Esophagus squamous epithelium (tissue), 5 donors: ENCODE measurements around the gene ABCA1. TPM values are rescaled to one million over a fixed set of nuclear protein-coding genes. Genes with fewer than 3 reads are reported as not detected.

ENCODE experiments used
- DNase-seq: peaks from one replicate; lab custom pipeline; 2025; lab: John Stamatoyannopoulos, UW
- H3K27ac ChIP-seq, 4 donors: fragments of 200-600 bp; sonication (generic); one replicate each; pipeline ENCODE4 v1.5.1; 2016 to 2019; ENCODE audit warnings: mild to moderate bottlenecking in 1 of 4
- H3K27me3 ChIP-seq, 4 donors: fragments of 200-600 bp; sonication (generic); 1 replicate in 3 of 4; 2 replicates in 1 of 4; pipeline versions ENCODE4 v1.5.1 to v1.6.0; 2017 to 2021; ENCODE audit warnings: antibody characterized with exemption in 1 of 4
- H3K36me3 ChIP-seq, 3 donors: fragments of 200-600 bp; sonication (generic); one replicate each; pipeline ENCODE4 v1.5.1; 2016 to 2019
- H3K4me1 ChIP-seq, 3 donors: fragments of 200-600 bp; sonication (generic); one replicate each; pipeline ENCODE4 v1.5.1; 2017 to 2019
- H3K4me3 ChIP-seq, 4 donors: fragments of 200-600 bp; sonication (generic); 1 replicate in 3 of 4; 2 replicates in 1 of 4; pipeline ENCODE4 v1.5.1; 2016 to 2019; ENCODE audit warnings: mild to moderate bottlenecking in 2 of 4, moderate library complexity in 1 of 4
- H3K9me3 ChIP-seq, 3 donors: fragments of 200-600 bp; sonication (generic); one replicate each; pipeline ENCODE4 v1.5.1; 2016 to 2019
- POLR2A ChIP-seq, 4 donors: fragments of 450-650 bp; IDR thresholded peaks; one replicate each; pipeline ENCODE4 v1.6.1; 2017; ENCODE audit warnings: antibody characterized with exemption in 4 of 4, mild to moderate bottlenecking in 4 of 4, moderate library complexity in 3 of 4
- WGBS, 2 donors: methylation state at CpG; one replicate each; pipeline ENCODE4 v1.1.5; 2018; 5-methylcytosine and 5-hydroxymethylcytosine counted together
- intact Hi-C: fragments of 100-400 bp; cut with DNase I; formaldehyde crosslinking; loops from one replicate; pipeline ENCODE4 v1.15.0; 2022
- total RNA-seq, 4 donors: library from RNA; depleted of rRNA; stranded (reverse); fragments of >200 nt; gene quantifications; one replicate each; pipeline ENCODE4 v1.1.0, GENCODE V29; 2016
- TF ChIP-seq, protein P1 (sequence below), 6 experiments: fragments of 450-650 bp in 4 of 6; fragments of 200-600 bp in 2 of 6; sonication (generic) in 2 of 6; IDR thresholded peaks; one replicate each; pipeline ENCODE4 v1.5.1; 2016 to 2019; ENCODE audit warnings: antibody characterized with exemption in 6 of 6, mild to moderate bottlenecking in 4 of 6, moderate library complexity in 4 of 6
- donor health status: DM: yes; HTN: yes; CAD: no.

Gene ABCA1
- total RNA-seq, 4 donors from 2014 or later = 7.7 to 37.6 (median 23.3) TPM

DNA sequence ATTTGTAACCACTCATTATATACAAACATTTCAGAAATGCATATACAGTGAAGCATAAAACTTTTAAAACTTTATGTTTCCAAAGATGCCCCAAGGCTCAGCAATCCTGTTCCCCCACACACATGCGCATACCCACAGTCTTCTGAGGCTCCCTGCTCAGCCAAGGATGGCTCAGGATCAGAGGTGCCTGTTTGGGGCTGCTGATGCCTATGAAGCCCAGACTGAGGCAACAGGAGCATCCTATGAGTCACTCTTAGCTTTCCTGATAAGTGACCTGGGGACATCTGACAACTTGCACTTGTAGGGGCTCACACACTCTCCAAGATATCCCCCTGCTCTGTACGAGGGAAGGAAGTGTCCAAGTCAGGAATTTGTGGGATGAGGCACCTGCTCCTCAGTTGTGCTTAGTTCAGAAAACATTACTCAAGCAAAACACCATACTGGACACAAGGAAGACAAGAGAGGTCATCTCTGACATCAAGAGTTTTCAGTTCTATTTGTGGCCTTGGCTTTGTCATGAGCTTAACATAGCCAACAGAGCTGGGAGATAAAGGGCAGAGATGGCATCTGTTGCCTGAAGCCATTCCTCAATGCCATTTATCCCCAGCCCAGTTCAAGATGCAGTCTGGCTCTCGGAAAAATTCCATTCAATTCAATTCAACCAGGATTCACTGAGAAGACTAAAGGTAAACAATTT, 101.7 kb downstream of the ABCA1 start:
- no peaks in the 10 kb centered on the region for H3K27me3 ChIP-seq
- DNase-seq = no peak
- H3K4me1 ChIP-seq = peaks cover 0 to 10% (median 0%) of the 10 kb centered on the region in 3 donors
- H3K4me3 ChIP-seq = no peak overlapping the region
- WGBS, 2 donors = 74 to 100% methylated on average over 3 of the region's 3 CpGs
- no peaks in the 10 kb centered on the region for H3K9me3 ChIP-seq
- intact Hi-C loops = no loop called here
- TF ChIP-seq, protein P1, sequence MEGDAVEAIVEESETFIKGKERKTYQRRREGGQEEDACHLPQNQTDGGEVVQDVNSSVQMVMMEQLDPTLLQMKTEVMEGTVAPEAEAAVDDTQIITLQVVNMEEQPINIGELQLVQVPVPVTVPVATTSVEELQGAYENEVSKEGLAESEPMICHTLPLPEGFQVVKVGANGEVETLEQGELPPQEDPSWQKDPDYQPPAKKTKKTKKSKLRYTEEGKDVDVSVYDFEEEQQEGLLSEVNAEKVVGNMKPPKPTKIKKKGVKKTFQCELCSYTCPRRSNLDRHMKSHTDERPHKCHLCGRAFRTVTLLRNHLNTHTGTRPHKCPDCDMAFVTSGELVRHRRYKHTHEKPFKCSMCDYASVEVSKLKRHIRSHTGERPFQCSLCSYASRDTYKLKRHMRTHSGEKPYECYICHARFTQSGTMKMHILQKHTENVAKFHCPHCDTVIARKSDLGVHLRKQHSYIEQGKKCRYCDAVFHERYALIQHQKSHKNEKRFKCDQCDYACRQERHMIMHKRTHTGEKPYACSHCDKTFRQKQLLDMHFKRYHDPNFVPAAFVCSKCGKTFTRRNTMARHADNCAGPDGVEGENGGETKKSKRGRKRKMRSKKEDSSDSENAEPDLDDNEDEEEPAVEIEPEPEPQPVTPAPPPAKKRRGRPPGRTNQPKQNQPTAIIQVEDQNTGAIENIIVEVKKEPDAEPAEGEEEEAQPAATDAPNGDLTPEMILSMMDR (IDR thresholded peaks at IDR 0.05) = no peak
- TF ChIP-seq POLR2A (IDR thresholded peaks at IDR 0.05) = no peak
- no peak overlapping the region for H3K27ac ChIP-seq
- peaks cover 23 to 100% (median 67%) of the 10 kb centered on the region in 3 donors for H3K36me3 ChIP-seq

GRCh38 chr9:104820336-104820735, 107.6 kb downstream of the ABCA1 start:
- peaks cover 29 to 100% (median 73%) of the 10 kb centered on the region in 3 donors for H3K36me3 ChIP-seq
- WGBS, 2 donors = 94 to 100% methylated on average over 3 to 4 of the region's 4 CpGs

GRCh38 chr9:104819033-104819432, 108.9 kb downstream of the ABCA1 start:
- 60 to 68% methylated on average over 3 of the region's 3 CpGs for WGBS, 2 donors
- H3K36me3 ChIP-seq = peaks cover 29 to 100% (median 74%) of the 10 kb centered on the region in 3 donors
- DNase-seq = no peak
- intact Hi-C loops = no loop called here
- H3K9me3 ChIP-seq = no peaks in the 10 kb centered on the region
- no peaks in the 10 kb centered on the region for H3K4me1 ChIP-seq
- TF ChIP-seq, protein P1 (IDR thresholded peaks at IDR 0.05) = no peak
- no peak for TF ChIP-seq POLR2A (IDR thresholded peaks at IDR 0.05)
- H3K4me3 ChIP-seq = no peak overlapping the region
- no peak overlapping the region for H3K27ac ChIP-seq
- no peaks in the 10 kb centered on the region for H3K27me3 ChIP-seq

More at GRCh38 chr9:104820336-104820735, 107.6 kb downstream of the ABCA1 start:
- intact Hi-C loops = no loop called here
- TF ChIP-seq POLR2A (IDR thresholded peaks at IDR 0.05) = no peak
- TF ChIP-seq, protein P1 (IDR thresholded peaks at IDR 0.05) = no peak
- Histone ChIP-seq H3K9me3 (no peaks in the 10 kb centered on the region), H3K4me3 (no peak overlapping the region), H3K4me1 (no peaks in the 10 kb centered on the region), H3K27ac (no peak overlapping the region), H3K27me3 (no peaks in the 10 kb centered on the region)
- no peak for DNase-seq

- DNase-seq = no peak
- H3K27me3 ChIP-seq = no peaks in the 10 kb centered on the region
- H3K36me3 ChIP-seq = peaks cover 29 to 100% (median 71%) of the 10 kb centered on the region in 3 donors
- H3K27ac ChIP-seq = peak overlapping the region in 1 of 4 donors; percentile 12
- WGBS, 2 donors = 80 to 90% methylated on average over 2 to 7 of the region's 7 CpGs
- H3K4me3 ChIP-seq = no peak overlapping the region
- intact Hi-C loops = no loop called here
- peaks cover 0 to under 1% (median 0%) of the 10 kb centered on the region in 3 donors for H3K4me1 ChIP-seq
- no peak for TF ChIP-seq POLR2A (IDR thresholded peaks at IDR 0.05)
- TF ChIP-seq, protein P1 (IDR thresholded peaks at IDR 0.05) = no peak
- no peaks in the 10 kb centered on the region for H3K9me3 ChIP-seq
Observed at GRCh38 chr9:104817437-104817836, 110.5 kb downstream of the ABCA1 start.

- no peak for DNase-seq
- TF ChIP-seq, protein P1 (IDR thresholded peaks at IDR 0.05) = no peak
- TF ChIP-seq POLR2A (IDR thresholded peaks at IDR 0.05) = no peak
- Histone ChIP-seq H3K36me3 (peaks cover 21 to 98% (median 63%) of the 10 kb centered on the region in 3 donors), H3K4me3 (no peak overlapping the region), H3K9me3 (no peaks in the 10 kb centered on the region), H3K4me1 (peaks cover 0 to 14% (median 0%) of the 10 kb centered on the region in 3 donors), H3K27ac (no peak overlapping the region), H3K27me3 (no peaks in the 10 kb centered on the region)
- intact Hi-C loops = no loop called here
- WGBS, 2 donors = 92% methylated on average over 4 of the region's 7 CpGs
Observed at GRCh38 chr9:104815851-104816565, 111.9 kb downstream of the ABCA1 start.
